OCI-LY1 (cell line): ENCODE measurements around the gene P3H2.

Experiments used
- H2AFZ ChIP-seq: fragments of 200-600 bp; sonication (generic), shearing (Covaris generic); 2 replicates; pipeline ENCODE4 v1.6.0; 2014; ENCODE audit warnings: antibody characterized with exemption, mild to moderate bottlenecking, low read length
- H3F3A ChIP-seq: fragments of 200-600 bp; sonication (generic), shearing (Covaris generic); 2 replicates; pipeline ENCODE4 v1.6.0; 2014; ENCODE audit warnings: mild to moderate bottlenecking, antibody characterized with exemption, low read length, moderate library complexity; ENCODE audit not compliant: insufficient read depth
- H3K27ac ChIP-seq: fragments of 200-600 bp; sonication (generic); 2 replicates; pipeline ENCODE4 v1.5.1; 2014; ENCODE audit warnings: low read length, mixed run types, mild to moderate bottlenecking, low read depth; ENCODE audit not compliant: poor library complexity, severe bottlenecking
- H3K27me3 ChIP-seq: fragments of 200-600 bp; sonication (generic); 2 replicates; pipeline ENCODE4 v1.6.0; 2014; ENCODE audit warnings: antibody characterized with exemption, mild to moderate bottlenecking, low read length, moderate library complexity; ENCODE audit not compliant: insufficient read depth
- H3K36me3 ChIP-seq: fragments of 200-600 bp; sonication (generic); 2 replicates; pipeline ENCODE4 v1.6.1; 2014; ENCODE audit warnings: mild to moderate bottlenecking, antibody characterized with exemption, low read length, moderate library complexity, mixed read lengths; ENCODE audit not compliant: insufficient read depth
- H3K4me1 ChIP-seq: fragments of 200-600 bp; sonication (generic); 2 replicates; pipeline ENCODE4 v1.5.1; 2014; ENCODE audit warnings: mild to moderate bottlenecking, low read length, moderate library complexity; ENCODE audit not compliant: insufficient read depth, severe bottlenecking
- H3K4me2 ChIP-seq: fragments of 200-600 bp; sonication (generic), shearing (Covaris generic); 2 replicates; pipeline ENCODE4 v1.6.1; 2014; ENCODE audit warnings: low read length
- H3K4me3 ChIP-seq: fragments of 200-600 bp; sonication (generic); 2 replicates; pipeline ENCODE4 v1.5.1; 2014; ENCODE audit warnings: low read length, low read depth, mild to moderate bottlenecking, mixed read lengths; ENCODE audit not compliant: poor library complexity, severe bottlenecking
- H3K79me2 ChIP-seq: fragments of 200-600 bp; shearing (Covaris generic); 2 replicates; pipeline ENCODE4 v1.6.1; 2016; ENCODE audit warnings: mixed run types, low read length, mixed read lengths; ENCODE audit not compliant: insufficient read depth
- H3K9ac ChIP-seq: fragments of 200-600 bp; sonication (generic), shearing (Covaris generic); 2 replicates; pipeline ENCODE4 v1.6.1; 2014; ENCODE audit warnings: mild to moderate bottlenecking, low read length, mixed read lengths
- H3K9me2 ChIP-seq: fragments of 200-600 bp; sonication (generic), shearing (Covaris generic); 2 replicates; pipeline ENCODE4 v1.6.1; 2014; ENCODE audit warnings: low read depth, mild to moderate bottlenecking, low read length, mixed read lengths
- H3K9me3 ChIP-seq: fragments of 200-600 bp; shearing (Covaris generic); 2 replicates; pipeline ENCODE4 v1.6.1; 2014; ENCODE audit warnings: low read length, mixed read lengths
- H4K20me1 ChIP-seq: fragments of 200-600 bp; sonication (generic), shearing (Covaris generic); 2 replicates; pipeline ENCODE4 v1.6.0; 2016; ENCODE audit warnings: mild to moderate bottlenecking, low read length; ENCODE audit not compliant: insufficient read depth
- EZH2 ChIP-seq: fragments of 200-600 bp; sonication (generic), shearing (Covaris generic); IDR thresholded peaks from 2 replicates; pipeline ENCODE4 v1.8.0; 2017; ENCODE audit warnings: borderline replicate concordance, mixed run types, mild to moderate bottlenecking, antibody characterized with exemption, low read length, moderate library complexity, mixed read lengths
- TF ChIP-seq, protein P1 (sequence below): fragments of 200-600 bp; sonication (generic), shearing (Covaris generic); IDR thresholded peaks from 2 replicates; pipeline ENCODE4 v1.5.1; 2017; ENCODE audit warnings: mild to moderate bottlenecking, antibody characterized with exemption, low read length, moderate library complexity, mixed read lengths

P3H2 gene

DNA sequence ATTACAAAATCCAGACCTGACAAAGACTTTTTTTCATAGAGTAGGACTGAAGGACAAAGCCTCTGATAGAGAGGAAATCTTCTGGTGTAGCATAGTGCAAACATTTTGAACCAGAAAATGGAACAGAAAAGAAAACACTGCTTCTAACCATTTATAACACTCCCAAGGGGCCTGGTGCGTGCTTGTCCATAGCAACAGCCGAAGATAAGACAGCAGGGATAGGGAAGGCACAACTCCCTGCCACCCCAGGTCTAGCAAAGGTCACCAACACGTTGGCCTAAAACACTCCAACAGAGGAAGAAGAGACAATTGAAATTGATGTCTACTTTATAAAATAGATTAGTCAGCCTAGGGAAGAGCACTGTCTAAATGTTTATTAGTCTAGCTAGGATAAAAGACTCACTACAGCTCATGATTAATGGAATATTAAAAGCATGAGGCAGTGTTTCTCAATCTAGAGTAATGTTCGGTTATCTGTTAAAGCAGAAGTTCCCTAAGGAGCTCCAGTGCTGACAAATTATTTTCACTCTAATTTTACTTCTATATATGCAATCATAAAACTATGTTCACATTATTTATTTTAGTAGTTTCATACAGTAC, 145.2 kb downstream of the P3H2 start:
- no peaks in the 10 kb centered on the region for H3K9me2 ChIP-seq
- TF ChIP-seq, protein P1, sequence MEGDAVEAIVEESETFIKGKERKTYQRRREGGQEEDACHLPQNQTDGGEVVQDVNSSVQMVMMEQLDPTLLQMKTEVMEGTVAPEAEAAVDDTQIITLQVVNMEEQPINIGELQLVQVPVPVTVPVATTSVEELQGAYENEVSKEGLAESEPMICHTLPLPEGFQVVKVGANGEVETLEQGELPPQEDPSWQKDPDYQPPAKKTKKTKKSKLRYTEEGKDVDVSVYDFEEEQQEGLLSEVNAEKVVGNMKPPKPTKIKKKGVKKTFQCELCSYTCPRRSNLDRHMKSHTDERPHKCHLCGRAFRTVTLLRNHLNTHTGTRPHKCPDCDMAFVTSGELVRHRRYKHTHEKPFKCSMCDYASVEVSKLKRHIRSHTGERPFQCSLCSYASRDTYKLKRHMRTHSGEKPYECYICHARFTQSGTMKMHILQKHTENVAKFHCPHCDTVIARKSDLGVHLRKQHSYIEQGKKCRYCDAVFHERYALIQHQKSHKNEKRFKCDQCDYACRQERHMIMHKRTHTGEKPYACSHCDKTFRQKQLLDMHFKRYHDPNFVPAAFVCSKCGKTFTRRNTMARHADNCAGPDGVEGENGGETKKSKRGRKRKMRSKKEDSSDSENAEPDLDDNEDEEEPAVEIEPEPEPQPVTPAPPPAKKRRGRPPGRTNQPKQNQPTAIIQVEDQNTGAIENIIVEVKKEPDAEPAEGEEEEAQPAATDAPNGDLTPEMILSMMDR: no peak
- H3K9ac ChIP-seq: no peak overlapping the region
- H4K20me1 ChIP-seq: no peaks in the 10 kb centered on the region
- H3K9me3 ChIP-seq: no peaks in the 10 kb centered on the region
- H3K27ac ChIP-seq: no peak overlapping the region
- no peaks in the 10 kb centered on the region for H3K4me1 ChIP-seq
- H3K36me3 ChIP-seq: no peaks in the 10 kb centered on the region
- H3K4me2 ChIP-seq: no peak overlapping the region
- no peaks in the 10 kb centered on the region for H3F3A ChIP-seq
- H2AFZ ChIP-seq: no peak overlapping the region
- H3K4me3 ChIP-seq: no peak overlapping the region
- H3K79me2 ChIP-seq: no peaks in the 10 kb centered on the region
- no peaks in the 10 kb centered on the region for H3K27me3 ChIP-seq

DNA sequence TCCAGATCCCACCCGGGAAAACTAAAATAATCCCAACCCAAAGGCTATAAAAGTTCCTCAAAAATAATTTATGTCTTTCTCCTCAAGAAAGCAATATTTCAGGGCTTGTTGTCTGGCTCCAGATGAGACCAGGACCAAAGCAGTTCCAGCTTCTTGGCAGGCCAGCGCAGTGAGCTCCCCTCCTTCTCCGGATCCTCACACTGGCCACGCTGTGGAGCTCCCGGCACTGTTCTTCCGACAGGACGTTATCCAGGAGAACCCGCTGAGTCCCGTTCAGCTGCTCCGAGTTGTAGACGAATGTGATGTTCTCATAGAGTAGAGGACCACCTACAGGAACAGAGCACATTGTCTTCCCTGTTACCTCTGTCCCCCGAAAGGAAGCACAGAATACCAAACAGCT, 146.3 kb downstream of the P3H2 start:
- Histone ChIP-seq H4K20me1 (no peaks in the 10 kb centered on the region), H3K9me2 (no peaks in the 10 kb centered on the region), H3K36me3 (no peaks in the 10 kb centered on the region), H3F3A (no peaks in the 10 kb centered on the region), H3K27me3 (no peaks in the 10 kb centered on the region), H3K4me1 (no peaks in the 10 kb centered on the region), H3K9ac (no peak overlapping the region), H3K27ac (no peak overlapping the region), H3K79me2 (no peaks in the 10 kb centered on the region), H3K4me2 (no peak overlapping the region), H3K9me3 (no peaks in the 10 kb centered on the region), H3K4me3 (no peak overlapping the region), H2AFZ (no peak overlapping the region)
- no peak for TF ChIP-seq EZH2

- Histone ChIP-seq H3K4me1 (no peaks in the 10 kb centered on the region), H3K9ac (no peak overlapping the region), H3K36me3 (no peaks in the 10 kb centered on the region), H2AFZ (no peak overlapping the region), H3K4me3 (no peak overlapping the region), H4K20me1 (no peaks in the 10 kb centered on the region), H3K27me3 (no peaks in the 10 kb centered on the region), H3K27ac (no peak overlapping the region), H3K79me2 (no peaks in the 10 kb centered on the region), H3F3A (no peaks in the 10 kb centered on the region), H3K9me3 (no peaks in the 10 kb centered on the region), H3K9me2 (no peaks in the 10 kb centered on the region), H3K4me2 (no peak overlapping the region)
- TF ChIP-seq EZH2: no peak
- TF ChIP-seq, protein P1: peak; percentile 83
Measured at GRCh38 chr3:189967254-189967865, 153.3 kb downstream of the P3H2 start.

GRCh38 chr3:189966843-189967242, 153.9 kb downstream of the P3H2 start:
- H3K9me3 ChIP-seq: no peaks in the 10 kb centered on the region
- H3K4me1 ChIP-seq: no peaks in the 10 kb centered on the region
- H3K27ac ChIP-seq: no peak overlapping the region
- H3K9me2 ChIP-seq: no peaks in the 10 kb centered on the region
- H2AFZ ChIP-seq: no peak overlapping the region
- no peaks in the 10 kb centered on the region for H3K79me2 ChIP-seq
- H3K4me2 ChIP-seq: no peak overlapping the region
- no peak for TF ChIP-seq EZH2
- TF ChIP-seq, protein P1: no peak
- no peaks in the 10 kb centered on the region for H3F3A ChIP-seq
- no peak overlapping the region for H3K4me3 ChIP-seq
- H4K20me1 ChIP-seq: no peaks in the 10 kb centered on the region
- H3K27me3 ChIP-seq: no peaks in the 10 kb centered on the region
- no peaks in the 10 kb centered on the region for H3K36me3 ChIP-seq
- H3K9ac ChIP-seq: no peak overlapping the region
